Keratinocyte (primary cell): Measurements from ENCODE around the gene BHLHA9. TPM values are rescaled to one million over a fixed set of nuclear protein-coding genes. Genes with fewer than 3 reads are reported as not detected.

Experiments
- DNase-seq: peaks from one replicate; pipeline ENCODE4 v3.0.0-alpha.2; 2011; ENCODE audit warnings: low read depth, missing footprints, low spot score
- FAIRE-seq: peaks from 2 replicates; lab custom pipeline; 2011; peaks lifted over from hg19 to GRCh38; lab: Jason Lieb, UNC
- H2AFZ ChIP-seq: 2 replicates; pipeline ENCODE4 v1.6.0; 2012; ENCODE audit warnings: low read length, control low read depth, inconsistent platforms; ENCODE audit not compliant: control insufficient read depth
- H3K27ac ChIP-seq: 2 replicates; pipeline ENCODE4 v1.5.1; 2011; ENCODE audit warnings: low read length; ENCODE audit not compliant: control insufficient read depth, insufficient read depth
- H3K27me3 ChIP-seq: 3 replicates; pipeline ENCODE4 v1.6.0; 2011; ENCODE audit warnings: low read length; ENCODE audit not compliant: control insufficient read depth, insufficient read depth; ENCODE audit errors: extremely low read depth
- H3K36me3 ChIP-seq, 2 experiments: 2 replicates in 1 of 2; 3 replicates in 1 of 2; pipeline ENCODE4 v1.5.1; 2011; ENCODE audit warnings: low read length in 2 of 2, mild to moderate bottlenecking in 1 of 2; ENCODE audit not compliant: control insufficient read depth in 2 of 2, insufficient read depth in 2 of 2; ENCODE audit errors: extremely low read depth in 1 of 2
- H3K4me1 ChIP-seq: 3 replicates; pipeline ENCODE4 v1.5.1; 2011; ENCODE audit warnings: low read length; ENCODE audit not compliant: control insufficient read depth, insufficient read depth; ENCODE audit errors: extremely low read depth
- H3K4me2 ChIP-seq: 3 replicates; pipeline ENCODE4 v1.6.0; 2011; ENCODE audit warnings: low read depth, low read length; ENCODE audit not compliant: control insufficient read depth, insufficient read depth; ENCODE audit errors: extremely low read depth
- H3K4me3 ChIP-seq, 3 experiments: fragments of 200-600 bp in 1 of 3; sonication (generic) in 1 of 3; 2 replicates in 2 of 3; 3 replicates in 1 of 3; pipeline ENCODE4 v1.5.1; 2011 to 2016; ENCODE audit warnings: low read length in 3 of 3, mild to moderate bottlenecking in 3 of 3, control low read depth in 2 of 3, inconsistent platforms in 1 of 3, low read depth in 1 of 3, mixed read lengths in 1 of 3, mixed run types in 1 of 3, moderate library complexity in 1 of 3; ENCODE audit not compliant: control insufficient read depth in 2 of 3, insufficient read depth in 2 of 3; ENCODE audit errors: extremely low read depth in 1 of 3
- H3K79me2 ChIP-seq: 2 replicates; pipeline ENCODE4 v1.6.0; 2012; ENCODE audit warnings: low read length; ENCODE audit not compliant: control insufficient read depth, insufficient read depth
- H3K9ac ChIP-seq: 3 replicates; pipeline ENCODE4 v1.6.0; 2011; ENCODE audit warnings: low read length; ENCODE audit not compliant: control insufficient read depth, insufficient read depth; ENCODE audit errors: extremely low read depth
- H3K9me1 ChIP-seq: 3 replicates; pipeline ENCODE4 v1.6.0; 2011; ENCODE audit warnings: low read length; ENCODE audit not compliant: control insufficient read depth, insufficient read depth; ENCODE audit errors: extremely low read depth
- H3K9me3 ChIP-seq: 2 replicates; pipeline ENCODE4 v1.5.1; 2012; ENCODE audit warnings: low read depth, low read length; ENCODE audit not compliant: control insufficient read depth
- H4K20me1 ChIP-seq: 3 replicates; pipeline ENCODE4 v1.6.0; 2011; ENCODE audit warnings: low read length; ENCODE audit not compliant: control insufficient read depth, insufficient read depth; ENCODE audit errors: extremely low read depth
- CTCF ChIP-seq, 3 experiments: IDR thresholded peaks in 1 of 3; conservative IDR thresholded peaks in 1 of 3; optimal IDR thresholded peaks in 1 of 3; 2 replicates in 2 of 3; 3 replicates in 1 of 3; pipeline versions ENCODE3 to v1.5.1; 2011; ENCODE audit warnings: low read length in 3 of 3, mild to moderate bottlenecking in 3 of 3, moderate library complexity in 2 of 3, control low read depth in 1 of 3, inconsistent platforms in 1 of 3; ENCODE audit not compliant: insufficient read depth in 2 of 3; ENCODE audit errors: extremely low read depth in 1 of 3
- EZH2 ChIP-seq: IDR thresholded peaks from one replicate; pipeline ENCODE4 v1.6.1; 2012; ENCODE audit warnings: inconsistent platforms, mild to moderate bottlenecking, low read length, moderate library complexity
- dilution Hi-C: fragments of 300-500 bp; cut with MboI; formaldehyde crosslinking; loops from one replicate; pipeline ENCODE4 v1.7.0; 2020; ENCODE audit warnings: low sequenced_read_pairs; ENCODE audit not compliant: extremely low pct_ligation_motif_present
- polyA plus RNA-seq, 5 experiments: library from polyadenylated mRNA; depleted of rRNA in 3 of 5; stranded (reverse) in 3 of 5; stranded (forward) in 1 of 5; unstranded in 1 of 5; fragments of >200 nt; gene quantifications; 1 replicate in 1 of 5; 2 replicates in 3 of 5; 3 replicates in 1 of 5; pipeline versions ENCODE4 v1.2.1 to v1.2.3, GENCODE V29; 2011 to 2012; ENCODE audit warnings: missing spikeins in 2 of 5, low read depth in 1 of 5, low replicate concordance in 1 of 5

Gene BHLHA9
- polyA plus RNA-seq, 1 donor (not counting 4 experiments of a cell fraction or from before 2014, with no cell fraction given) = not detected

GRCh38 chr17:1315409-1315808, 45.2 kb downstream of the BHLHA9 start:
- FAIRE-seq (no peak), DNase-seq (no peak)
- H4K20me1 ChIP-seq = no peaks in the 10 kb centered on the region
- H3K27ac ChIP-seq = no peak overlapping the region
- H2AFZ ChIP-seq = no peak overlapping the region
- H3K79me2 ChIP-seq = no peaks in the 10 kb centered on the region
- no peak overlapping the region for H3K4me2 ChIP-seq
- no peaks in the 10 kb centered on the region for H3K9me1 ChIP-seq
- no peaks in the 10 kb centered on the region for H3K9me3 ChIP-seq
- TF ChIP-seq EZH2 = no peak
- no peak for TF ChIP-seq CTCF (optimal IDR thresholded peaks at IDR 0.05 in 1 of 3, IDR thresholded peaks at IDR 0.05 in 1 of 3, conservative IDR thresholded peaks at IDR 0.05 in 1 of 3; ENCODE audit: extremely low read depth in 1 of 3, insufficient read depth in 2 of 3, low read length in 3 of 3)
- dilution Hi-C loops = no loop called here
- no peak overlapping the region for H3K9ac ChIP-seq
- H3K4me3 ChIP-seq = no peak overlapping the region
- no peaks in the 10 kb centered on the region for H3K4me1 ChIP-seq
- no peaks in the 10 kb centered on the region for H3K36me3 ChIP-seq
- H3K27me3 ChIP-seq = peaks cover 7% of the 10 kb centered on the region

GRCh38 chr17:1315891-1316403, 45.7 kb downstream of the BHLHA9 start:
- Histone ChIP-seq H2AFZ (no peak overlapping the region), H3K36me3 (no peaks in the 10 kb centered on the region), H3K4me3 (no peak overlapping the region), H3K79me2 (no peaks in the 10 kb centered on the region), H3K27ac (no peak overlapping the region), H3K9me1 (no peaks in the 10 kb centered on the region), H3K27me3 (peaks cover 7% of the 10 kb centered on the region), H3K9me3 (no peaks in the 10 kb centered on the region), H4K20me1 (no peaks in the 10 kb centered on the region), H3K4me2 (no peak overlapping the region), H3K4me1 (no peaks in the 10 kb centered on the region), H3K9ac (no peak overlapping the region)
- FAIRE-seq (no peak), DNase-seq (no peak)
- dilution Hi-C loops = no loop called here
- no peak for TF ChIP-seq EZH2
- no peak for TF ChIP-seq CTCF (optimal IDR thresholded peaks at IDR 0.05 in 1 of 3, IDR thresholded peaks at IDR 0.05 in 1 of 3, conservative IDR thresholded peaks at IDR 0.05 in 1 of 3; ENCODE audit: extremely low read depth in 1 of 3, insufficient read depth in 2 of 3, low read length in 3 of 3)

Other genes with a start within 250 kb of the BHLHA9 start
- gene ABR, start 90.5 kb upstream of the BHLHA9 start, polyA plus RNA-seq = 16.9 to 43.7 TPM (median 17.3 TPM) in 3 replicates
- not detected in 3 replicates for gene TRARG1, start 9.2 kb downstream of the BHLHA9 start, polyA plus RNA-seq
- gene YWHAE, start 129.8 kb downstream of the BHLHA9 start, polyA plus RNA-seq = 468 to 1,322 TPM (median 739 TPM) in 3 replicates
- gene CRK, start 185.8 kb downstream of the BHLHA9 start, polyA plus RNA-seq = 111 to 127 TPM (median 117 TPM) in 3 replicates
- 101 to 124 TPM (median 117 TPM) in 3 replicates for gene MYO1C, start 222.2 kb downstream of the BHLHA9 start, polyA plus RNA-seq
- 19.9 to 28.0 TPM (median 23.0 TPM) in 3 replicates for gene INPP5K, start 246.2 kb downstream of the BHLHA9 start, polyA plus RNA-seq